Loucy (cell line): ENCODE measurements around the gene PLEKHG4.

Experiments used
- H2AFZ ChIP-seq: fragments of 200-600 bp; sonication (generic); 2 replicates; pipeline ENCODE4 v1.6.0; 2016; ENCODE audit warnings: antibody characterized with exemption, mild to moderate bottlenecking, low read length, moderate library complexity
- H3F3A ChIP-seq: fragments of 200-600 bp; 2 replicates; pipeline ENCODE4 v1.6.0; 2016; ENCODE audit warnings: antibody characterized with exemption, low read depth, mild to moderate bottlenecking
- H3K27me3 ChIP-seq: fragments of 200-600 bp; sonication (generic); 2 replicates; pipeline ENCODE4 v1.6.1; 2014; ENCODE audit warnings: low read length, mild to moderate bottlenecking; ENCODE audit not compliant: insufficient read depth, poor library complexity, severe bottlenecking
- H3K36me3 ChIP-seq: fragments of 200-600 bp; sonication (generic); 2 replicates; pipeline ENCODE4 v1.6.1; 2016; ENCODE audit warnings: low read length; ENCODE audit not compliant: insufficient read depth
- H3K4me1 ChIP-seq: fragments of 200-600 bp; sonication (generic); 2 replicates; pipeline ENCODE4 v1.5.1; 2014; ENCODE audit warnings: low read length, mild to moderate bottlenecking; ENCODE audit not compliant: insufficient read depth, poor library complexity, severe bottlenecking
- H3K4me2 ChIP-seq: fragments of 200-600 bp; sonication (generic); 2 replicates; pipeline ENCODE4 v1.6.0; 2014; ENCODE audit warnings: antibody characterized with exemption, low read length, low read depth, mild to moderate bottlenecking; ENCODE audit not compliant: poor library complexity, severe bottlenecking
- H3K4me3 ChIP-seq: fragments of 200-600 bp; sonication (generic); 2 replicates; pipeline ENCODE4 v1.5.1; 2014; ENCODE audit warnings: low read length, mild to moderate bottlenecking, mixed read lengths; ENCODE audit not compliant: poor library complexity, severe bottlenecking
- H3K79me2 ChIP-seq: fragments of 200-600 bp; sonication (generic); 2 replicates; pipeline ENCODE4 v1.6.1; 2014; ENCODE audit warnings: low read length; ENCODE audit not compliant: insufficient read depth
- H3K9ac ChIP-seq: fragments of 200-600 bp; sonication (generic); 2 replicates; pipeline ENCODE4 v1.6.0; 2014; ENCODE audit warnings: mild to moderate bottlenecking, low read depth, low read length, moderate library complexity; ENCODE audit not compliant: poor library complexity, severe bottlenecking
- H3K9me2 ChIP-seq: fragments of 200-600 bp; sonication (generic); replicated peaks from 2 replicates; pipeline ENCODE4 v1.6.1; 2016; ENCODE audit warnings: low read depth, low read length, mixed read lengths
- H3K9me3 ChIP-seq: fragments of 200-600 bp; sonication (generic); 2 replicates; pipeline ENCODE4 v1.6.1; 2014; ENCODE audit warnings: mild to moderate bottlenecking, antibody characterized with exemption, low read length, low read depth; ENCODE audit not compliant: insufficient read depth
- H4K20me1 ChIP-seq: fragments of 200-600 bp; sonication (generic); 2 replicates; pipeline ENCODE4 v1.6.0; 2014; ENCODE audit warnings: antibody characterized with exemption, low read length, mild to moderate bottlenecking; ENCODE audit not compliant: insufficient read depth, poor library complexity, severe bottlenecking
- EZH2phosphoT487 ChIP-seq: fragments of 200-600 bp; IDR thresholded peaks from 2 replicates; pipeline ENCODE4 v1.6.1; 2018; ENCODE audit warnings: antibody characterized with exemption, mild to moderate bottlenecking, moderate library complexity, borderline replicate concordance
- TF ChIP-seq, protein P1 (sequence below): fragments of 200-600 bp; sonication (generic); conservative IDR thresholded peaks from 2 replicates; pipeline ENCODE4 v1.5.1; 2014; ENCODE audit warnings: mild to moderate bottlenecking, antibody characterized with exemption, low read length

Gene PLEKHG4, protein sequence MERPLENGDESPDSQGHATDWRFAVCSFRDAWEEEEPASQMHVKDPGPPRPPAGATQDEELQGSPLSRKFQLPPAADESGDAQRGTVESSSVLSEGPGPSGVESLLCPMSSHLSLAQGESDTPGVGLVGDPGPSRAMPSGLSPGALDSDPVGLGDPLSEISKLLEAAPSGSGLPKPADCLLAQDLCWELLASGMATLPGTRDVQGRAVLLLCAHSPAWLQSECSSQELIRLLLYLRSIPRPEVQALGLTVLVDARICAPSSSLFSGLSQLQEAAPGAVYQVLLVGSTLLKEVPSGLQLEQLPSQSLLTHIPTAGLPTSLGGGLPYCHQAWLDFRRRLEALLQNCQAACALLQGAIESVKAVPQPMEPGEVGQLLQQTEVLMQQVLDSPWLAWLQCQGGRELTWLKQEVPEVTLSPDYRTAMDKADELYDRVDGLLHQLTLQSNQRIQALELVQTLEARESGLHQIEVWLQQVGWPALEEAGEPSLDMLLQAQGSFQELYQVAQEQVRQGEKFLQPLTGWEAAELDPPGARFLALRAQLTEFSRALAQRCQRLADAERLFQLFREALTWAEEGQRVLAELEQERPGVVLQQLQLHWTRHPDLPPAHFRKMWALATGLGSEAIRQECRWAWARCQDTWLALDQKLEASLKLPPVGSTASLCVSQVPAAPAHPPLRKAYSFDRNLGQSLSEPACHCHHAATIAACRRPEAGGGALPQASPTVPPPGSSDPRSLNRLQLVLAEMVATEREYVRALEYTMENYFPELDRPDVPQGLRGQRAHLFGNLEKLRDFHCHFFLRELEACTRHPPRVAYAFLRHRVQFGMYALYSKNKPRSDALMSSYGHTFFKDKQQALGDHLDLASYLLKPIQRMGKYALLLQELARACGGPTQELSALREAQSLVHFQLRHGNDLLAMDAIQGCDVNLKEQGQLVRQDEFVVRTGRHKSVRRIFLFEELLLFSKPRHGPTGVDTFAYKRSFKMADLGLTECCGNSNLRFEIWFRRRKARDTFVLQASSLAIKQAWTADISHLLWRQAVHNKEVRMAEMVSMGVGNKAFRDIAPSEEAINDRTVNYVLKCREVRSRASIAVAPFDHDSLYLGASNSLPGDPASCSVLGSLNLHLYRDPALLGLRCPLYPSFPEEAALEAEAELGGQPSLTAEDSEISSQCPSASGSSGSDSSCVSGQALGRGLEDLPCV

DNA sequence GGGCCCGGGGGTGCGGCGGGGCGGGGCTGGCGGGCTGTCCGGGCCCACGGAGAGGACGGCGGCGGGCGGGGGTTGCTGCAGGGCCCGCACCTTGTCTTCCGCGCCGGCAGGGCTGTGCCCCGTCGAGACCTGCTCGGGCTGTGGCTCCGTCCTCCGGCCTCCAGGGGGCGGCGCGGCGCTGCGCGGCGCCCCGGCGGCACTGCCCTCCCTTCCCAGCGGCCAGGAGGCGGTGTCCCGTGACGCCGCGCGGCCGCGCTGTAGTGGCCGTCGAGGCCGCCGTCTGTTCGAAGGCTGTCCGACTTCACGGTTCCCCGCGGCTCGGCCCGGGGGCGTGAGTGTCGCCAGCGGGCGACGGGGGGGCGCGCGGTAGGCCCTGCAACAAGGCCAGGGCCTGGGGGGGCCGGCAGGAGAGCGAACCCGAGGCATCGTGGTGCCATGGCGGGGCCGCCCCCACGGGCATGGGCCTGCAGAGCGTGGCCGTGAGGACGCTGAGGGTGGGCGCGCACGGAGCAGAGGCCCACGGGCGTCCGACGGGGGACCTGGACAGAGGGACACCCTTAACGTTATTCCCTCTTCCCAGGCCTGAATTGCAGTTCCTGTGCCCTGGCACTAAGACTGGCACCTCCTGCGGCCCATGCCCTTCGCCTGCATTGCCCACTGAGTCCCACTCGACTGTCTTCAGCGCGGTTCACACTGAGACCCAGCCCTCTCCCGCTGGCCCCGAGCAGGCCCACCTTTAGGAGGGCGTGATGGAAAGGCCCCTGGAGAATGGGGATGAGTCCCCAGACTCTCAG is at the start of gene PLEKHG4:
TSS of gene PLEKHG4 (plus strand) at position 237 of the 794 bp plus-strand sequence. CDS start at position 750, 513 bp downstream.
- Histone ChIP-seq H3K4me3 (peak within 1 kb of the TSS; percentile 93), H4K20me1 (no peaks in the 10 kb centered on the region), H3K36me3 (no peaks in the 10 kb centered on the region; the same call in 1 of the 2 replicates), H3K4me1 (peaks cover 18% of the 10 kb centered on the region), H3K27me3 (no peaks in the 10 kb centered on the region), H3K9me2 (no peaks in the 10 kb centered on the region), H3K9ac (peak within 1 kb of the TSS; percentile 88), H2AFZ (peak within 1 kb of the TSS; percentile 89), H3K4me2 (peak within 1 kb of the TSS; percentile 97), H3K79me2 (peaks cover 51% of the 10 kb centered on the region), H3K9me3 (no peaks in the 10 kb centered on the region), H3F3A (no peaks in the 10 kb centered on the region)
- TF ChIP-seq EZH2phosphoT487: no peak
- TF ChIP-seq, protein P1, sequence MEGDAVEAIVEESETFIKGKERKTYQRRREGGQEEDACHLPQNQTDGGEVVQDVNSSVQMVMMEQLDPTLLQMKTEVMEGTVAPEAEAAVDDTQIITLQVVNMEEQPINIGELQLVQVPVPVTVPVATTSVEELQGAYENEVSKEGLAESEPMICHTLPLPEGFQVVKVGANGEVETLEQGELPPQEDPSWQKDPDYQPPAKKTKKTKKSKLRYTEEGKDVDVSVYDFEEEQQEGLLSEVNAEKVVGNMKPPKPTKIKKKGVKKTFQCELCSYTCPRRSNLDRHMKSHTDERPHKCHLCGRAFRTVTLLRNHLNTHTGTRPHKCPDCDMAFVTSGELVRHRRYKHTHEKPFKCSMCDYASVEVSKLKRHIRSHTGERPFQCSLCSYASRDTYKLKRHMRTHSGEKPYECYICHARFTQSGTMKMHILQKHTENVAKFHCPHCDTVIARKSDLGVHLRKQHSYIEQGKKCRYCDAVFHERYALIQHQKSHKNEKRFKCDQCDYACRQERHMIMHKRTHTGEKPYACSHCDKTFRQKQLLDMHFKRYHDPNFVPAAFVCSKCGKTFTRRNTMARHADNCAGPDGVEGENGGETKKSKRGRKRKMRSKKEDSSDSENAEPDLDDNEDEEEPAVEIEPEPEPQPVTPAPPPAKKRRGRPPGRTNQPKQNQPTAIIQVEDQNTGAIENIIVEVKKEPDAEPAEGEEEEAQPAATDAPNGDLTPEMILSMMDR: peak; percentile 61

DNA sequence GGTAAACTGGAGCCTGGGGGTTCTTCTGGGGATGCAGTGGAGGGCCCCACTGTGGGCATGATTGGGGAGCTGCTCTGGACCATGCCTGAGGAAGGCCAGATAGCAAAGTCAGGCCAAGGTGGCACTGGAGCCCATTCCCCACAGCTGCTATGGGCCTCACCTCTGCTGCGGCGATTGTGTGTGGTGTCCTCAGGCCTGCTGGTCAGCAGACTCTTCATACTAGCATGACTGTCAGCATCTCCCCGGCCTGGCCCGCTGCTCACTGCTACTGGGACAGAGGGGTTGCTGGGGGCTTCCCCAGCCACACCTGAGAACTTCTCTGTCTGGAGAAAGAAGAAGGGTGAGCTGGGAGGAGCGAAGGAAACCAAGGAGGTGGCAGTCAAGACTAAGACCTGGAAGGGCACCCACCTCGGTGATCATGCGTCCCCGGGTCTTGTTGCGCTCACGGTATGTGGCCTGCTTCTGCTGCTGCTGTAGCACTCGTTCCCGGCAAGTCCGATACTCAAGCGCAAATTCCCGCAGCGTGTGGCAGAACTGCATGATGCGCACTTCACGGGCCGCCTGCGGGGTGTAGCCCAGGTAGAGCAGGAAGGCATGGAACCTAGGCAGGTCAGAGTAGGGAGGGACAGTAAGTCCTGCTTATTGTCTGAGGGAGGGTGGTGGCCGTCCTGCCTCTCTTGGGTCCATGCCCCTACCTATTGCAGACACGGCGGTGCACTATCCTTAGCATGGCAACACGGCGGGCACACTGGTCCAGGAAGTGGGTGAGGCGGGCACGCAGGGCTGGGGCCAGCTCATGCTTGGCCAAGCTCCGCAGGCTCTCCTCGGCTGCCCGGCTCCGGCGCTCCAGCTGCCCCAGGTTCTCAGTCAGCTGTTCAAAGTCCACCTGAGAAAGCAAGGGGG is 49.2 kb upstream of the PLEKHG4 start:
- H3F3A ChIP-seq: no peaks in the 10 kb centered on the region; the same call in 1 of the 2 replicates
- H3K79me2 ChIP-seq: peaks cover 21% of the 10 kb centered on the region
- no peaks in the 10 kb centered on the region for H3K27me3 ChIP-seq
- H4K20me1 ChIP-seq: peaks cover 8% of the 10 kb centered on the region
- no peak overlapping the region for H3K4me2 ChIP-seq
- no peaks in the 10 kb centered on the region for H3K9me2 ChIP-seq
- H2AFZ ChIP-seq: no peak overlapping the region
- no peaks in the 10 kb centered on the region for H3K9me3 ChIP-seq
- TF ChIP-seq EZH2phosphoT487: no peak
- TF ChIP-seq, protein P1: no peak
- H3K4me3 ChIP-seq: no peak overlapping the region
- H3K9ac ChIP-seq: no peak overlapping the region
- peaks cover 24% of the 10 kb centered on the region for H3K4me1 ChIP-seq
- H3K36me3 ChIP-seq: peaks cover 46% of the 10 kb centered on the region; the same call in 1 of the 2 replicates
